Stimulated activated CD4-positive, alpha-beta T cell treated with anti-CD3 and anti-CD28 coated beads, Interleukin-12 subunit alpha, Interleukin-12 subunit beta, amount 100 ng/mL, for 48 hours (primary cell): ENCODE results near the gene RYR1.
"Not testable (repeated sequence)": the region's sequence is repeated elsewhere in the genome, so short reads cannot be mapped to it uniquely, and the experiment has no call there.

Experiments used
- DNase-seq, 3 donors: peaks; one replicate each; pipeline ENCODE4 v3.0.0-alpha.2; 2020; ENCODE audit warnings: low read depth in 2 of 3, low spot score in 1 of 3

RYR1 gene

DNA sequence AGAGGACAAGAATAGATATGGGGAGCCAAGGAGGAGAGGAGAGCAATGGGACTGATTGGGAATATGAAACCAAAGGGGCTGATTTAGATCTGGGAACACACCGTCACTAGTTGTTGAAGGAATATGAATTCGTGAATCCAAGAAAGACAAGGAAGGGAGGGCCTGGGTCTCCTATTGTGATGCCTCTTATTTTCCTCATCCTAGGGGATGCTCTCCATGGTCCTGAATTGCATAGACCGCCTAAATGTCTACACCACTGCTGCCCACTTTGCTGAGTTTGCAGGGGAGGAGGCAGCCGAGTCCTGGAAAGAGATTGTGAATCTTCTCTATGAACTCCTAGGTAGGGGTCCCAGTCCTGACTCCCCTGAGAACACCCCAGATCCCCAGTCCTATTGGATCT lies 21.5 kb downstream of the RYR1 start:
- DNase-seq, result no peak

DNA sequence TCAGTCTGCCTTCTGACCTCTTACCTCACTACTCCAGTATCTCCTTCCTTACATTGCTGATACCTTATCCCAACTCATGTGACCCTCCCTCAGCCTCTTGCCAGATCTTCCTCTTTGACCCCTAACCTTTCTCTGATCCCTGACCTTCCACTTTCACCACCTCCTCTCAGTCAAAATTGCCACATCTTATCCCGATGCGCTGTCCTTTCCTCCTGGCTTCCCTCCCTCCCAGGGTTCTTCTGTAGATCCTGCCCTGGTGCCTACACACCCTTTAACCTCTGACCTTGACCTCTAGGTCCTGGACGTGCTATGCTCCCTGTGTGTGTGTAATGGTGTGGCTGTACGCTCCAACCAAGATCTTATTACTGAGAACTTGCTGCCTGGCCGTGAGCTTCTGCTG lies 23.7 kb downstream of the RYR1 start:
- no peak for DNase-seq

DNA sequence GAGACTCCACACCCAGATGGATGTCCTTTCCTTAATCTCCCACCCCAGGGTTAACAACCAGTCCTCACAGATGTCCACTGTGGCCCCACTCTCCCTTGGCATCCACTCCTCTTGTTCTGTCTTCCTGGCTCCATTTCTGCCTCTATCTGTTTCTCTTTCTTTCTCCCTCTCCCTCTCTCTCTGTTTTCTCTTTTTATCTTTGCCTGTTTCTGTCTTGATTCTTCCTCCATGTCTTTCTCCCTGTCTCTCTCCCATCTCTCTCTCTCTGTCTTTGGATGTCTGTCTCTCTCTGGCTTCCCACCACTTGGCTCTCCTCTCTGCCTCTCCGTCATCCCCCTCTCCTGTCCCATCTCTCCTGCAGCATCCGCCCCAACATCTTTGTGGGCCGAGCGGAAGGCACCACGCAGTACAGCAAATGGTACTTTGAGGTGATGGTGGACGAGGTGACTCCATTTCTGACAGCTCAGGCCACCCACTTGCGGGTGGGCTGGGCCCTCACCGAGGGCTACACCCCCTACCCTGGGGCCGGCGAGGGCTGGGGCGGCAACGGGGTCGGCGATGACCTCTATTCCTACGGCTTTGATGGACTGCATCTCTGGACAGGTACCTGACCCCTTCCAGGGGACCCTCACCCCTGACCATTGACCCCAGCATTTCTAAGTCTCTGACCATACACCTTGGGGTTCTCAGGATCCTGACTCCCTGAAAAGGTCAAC lies 24.4 kb downstream of the RYR1 start:
- DNase-seq, result no peak

DNA sequence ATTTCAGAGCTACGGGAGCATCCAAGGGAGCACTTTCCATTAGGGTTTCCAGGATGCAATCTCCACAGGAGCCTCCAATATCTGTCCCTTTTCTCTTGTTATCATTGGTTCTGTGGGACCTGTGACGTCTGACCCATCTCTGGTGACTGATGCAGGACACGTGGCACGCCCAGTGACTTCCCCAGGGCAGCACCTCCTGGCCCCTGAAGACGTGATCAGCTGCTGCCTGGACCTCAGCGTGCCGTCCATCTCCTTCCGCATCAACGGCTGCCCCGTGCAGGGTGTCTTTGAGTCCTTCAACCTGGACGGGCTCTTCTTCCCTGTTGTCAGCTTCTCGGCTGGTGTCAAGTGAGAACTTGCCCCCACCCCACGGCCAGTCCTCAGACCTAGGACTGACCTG lies 25.5 kb downstream of the RYR1 start:
- DNase-seq, result no peak

DNA sequence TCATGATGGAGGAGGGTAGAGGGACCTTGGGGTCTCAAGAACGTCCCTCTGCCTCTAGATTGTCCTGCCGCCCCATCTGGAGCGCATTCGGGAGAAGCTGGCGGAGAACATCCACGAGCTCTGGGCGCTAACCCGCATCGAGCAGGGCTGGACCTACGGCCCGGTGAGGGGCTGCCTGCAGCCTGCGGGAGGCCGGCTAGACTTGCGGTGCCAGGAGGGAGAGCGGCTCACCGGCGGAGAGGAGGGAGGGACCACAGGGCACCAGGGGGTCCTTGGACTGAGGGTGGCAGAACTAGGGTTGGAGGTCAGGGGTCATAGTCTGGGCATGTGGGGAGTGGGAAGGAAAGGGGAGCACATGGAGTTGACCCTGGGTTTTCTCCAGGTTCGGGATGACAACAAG lies 29.9 kb downstream of the RYR1 start:
- DNase-seq, result no peak

DNA sequence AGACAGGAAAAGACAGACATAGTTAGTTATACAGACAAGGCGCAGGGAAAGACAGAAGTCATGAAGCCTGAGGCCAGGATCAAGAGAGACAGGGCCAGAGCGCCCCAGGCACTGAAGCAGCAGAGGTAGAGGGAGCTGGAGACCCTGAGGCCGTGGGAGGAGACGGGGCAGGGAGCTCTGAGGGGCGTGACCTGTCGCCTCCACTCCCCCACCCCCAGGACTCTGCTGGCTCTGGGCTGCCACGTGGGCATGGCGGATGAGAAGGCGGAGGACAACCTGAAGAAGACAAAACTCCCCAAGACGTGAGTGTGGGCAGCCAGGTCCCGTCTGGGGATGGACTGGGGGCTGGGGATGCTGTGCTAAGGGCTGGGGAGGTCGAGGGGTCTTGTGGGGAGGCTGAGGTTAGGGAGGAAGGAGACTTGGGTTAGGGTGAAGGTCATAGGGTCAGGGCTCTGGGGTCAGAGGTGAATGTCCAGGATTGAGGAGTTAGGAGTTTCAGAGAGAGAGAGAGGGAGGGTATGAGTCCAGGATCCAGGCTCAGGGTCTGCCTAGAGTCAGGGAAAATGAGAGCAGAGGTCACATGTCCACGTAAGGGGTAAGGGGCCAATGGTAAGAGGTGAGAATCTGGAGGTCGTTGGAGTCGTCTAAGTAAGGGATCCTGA lies 31.1 kb downstream of the RYR1 start:
- no peak for DNase-seq

DNA sequence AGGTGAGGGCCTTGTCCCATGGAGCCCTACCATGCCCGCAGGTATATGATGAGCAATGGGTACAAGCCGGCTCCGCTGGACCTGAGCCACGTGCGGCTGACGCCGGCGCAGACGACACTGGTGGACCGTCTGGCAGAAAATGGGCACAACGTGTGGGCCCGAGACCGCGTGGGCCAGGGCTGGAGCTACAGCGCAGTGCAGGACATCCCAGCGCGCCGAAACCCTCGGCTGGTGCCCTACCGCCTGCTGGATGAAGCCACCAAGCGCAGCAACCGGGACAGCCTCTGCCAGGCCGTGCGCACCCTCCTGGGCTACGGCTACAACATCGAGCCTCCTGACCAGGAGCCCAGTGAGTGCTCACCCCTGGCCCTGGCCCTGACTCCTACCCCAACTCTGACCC lies 32.6 kb downstream of the RYR1 start:
- no peak for DNase-seq

DNA sequence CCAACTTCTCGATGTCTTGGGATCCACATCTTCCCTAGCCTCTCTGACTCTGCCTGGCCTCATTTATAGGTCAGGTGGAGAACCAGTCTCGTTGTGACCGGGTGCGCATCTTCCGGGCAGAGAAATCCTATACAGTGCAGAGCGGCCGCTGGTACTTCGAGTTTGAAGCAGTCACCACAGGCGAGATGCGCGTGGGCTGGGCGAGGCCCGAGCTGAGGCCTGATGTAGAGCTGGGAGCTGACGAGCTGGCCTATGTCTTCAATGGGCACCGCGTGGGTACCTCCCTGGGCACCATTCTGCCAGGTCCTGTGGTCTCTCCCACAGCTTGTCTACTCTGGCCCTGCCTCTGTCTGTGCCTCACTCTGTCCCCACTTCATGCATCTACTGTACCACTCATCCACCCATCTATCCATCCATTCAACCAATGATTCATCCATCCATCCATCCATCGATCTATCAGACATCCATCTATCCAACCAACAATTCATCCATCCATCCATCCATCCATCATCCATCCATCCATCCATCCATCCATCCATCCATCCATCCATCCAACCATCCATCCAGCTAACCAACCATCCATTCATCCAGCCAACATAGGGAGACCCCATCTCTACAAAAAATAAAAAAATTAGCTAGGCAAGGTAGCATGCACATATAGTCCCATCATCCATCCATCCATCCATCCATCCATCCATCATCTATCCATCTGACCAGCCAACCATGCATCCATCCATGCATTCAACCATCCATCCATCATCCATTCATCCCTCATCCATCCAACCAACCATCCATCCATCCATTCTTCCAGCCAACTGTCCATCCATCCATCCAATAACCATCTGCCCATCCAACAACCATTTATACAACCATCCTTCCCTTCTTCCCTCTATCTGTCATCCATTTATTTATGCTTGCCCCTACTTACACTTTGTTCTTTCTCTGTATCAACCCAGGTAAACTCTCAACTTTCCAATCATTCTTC lies 34.3 kb downstream of the RYR1 start:
- no peak for DNase-seq

DNA sequence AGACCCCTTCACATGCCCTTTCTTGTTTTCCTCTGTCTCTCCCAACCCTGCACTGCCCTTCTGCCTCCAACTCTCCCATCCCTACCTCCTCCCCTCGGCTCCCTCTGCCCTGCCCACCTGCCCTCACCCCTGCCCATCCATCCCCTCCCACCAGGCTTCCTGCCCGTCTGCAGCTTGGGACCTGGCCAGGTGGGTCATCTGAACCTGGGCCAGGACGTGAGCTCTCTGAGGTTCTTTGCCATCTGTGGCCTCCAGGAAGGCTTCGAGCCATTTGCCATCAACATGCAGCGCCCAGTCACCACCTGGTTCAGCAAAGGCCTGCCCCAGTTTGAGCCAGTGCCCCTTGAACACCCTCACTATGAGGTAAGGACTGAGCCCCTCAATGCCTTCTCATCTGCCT lies 35.7 kb downstream of the RYR1 start:
- DNase-seq, result no peak

DNA sequence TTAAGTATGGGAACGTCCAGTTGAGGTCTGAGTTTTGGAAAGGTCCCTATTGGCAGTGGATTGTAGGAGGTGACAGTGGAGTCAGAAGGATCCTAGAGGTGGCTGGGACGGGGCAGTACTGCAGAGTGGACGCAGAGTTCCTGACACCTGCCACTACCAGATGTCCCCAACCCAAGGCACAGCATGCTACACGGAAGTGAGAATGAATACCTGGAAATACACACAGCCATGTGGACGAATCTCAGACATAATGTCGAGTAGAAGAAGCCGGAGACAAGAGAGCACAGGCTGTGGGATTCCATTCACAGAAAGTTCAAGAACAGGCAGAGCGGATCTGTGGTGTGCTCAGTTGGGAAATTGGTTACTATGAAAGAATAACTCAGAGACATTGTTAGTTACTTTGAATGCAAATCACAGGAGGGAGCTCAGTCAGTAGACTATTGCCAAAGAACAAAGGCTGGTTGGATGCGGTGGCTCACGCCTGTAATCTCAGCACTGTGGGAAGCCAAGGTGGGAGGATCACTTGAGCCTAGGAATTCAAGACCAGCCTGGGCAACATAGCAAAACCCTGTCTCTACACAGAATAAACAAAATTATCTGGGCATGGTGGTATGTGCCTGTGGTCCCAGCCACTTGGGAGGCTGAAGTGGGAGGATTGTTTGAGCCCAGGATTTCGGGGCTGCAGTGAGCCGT lies 37.4 kb downstream of the RYR1 start:
- no peak for DNase-seq

DNA sequence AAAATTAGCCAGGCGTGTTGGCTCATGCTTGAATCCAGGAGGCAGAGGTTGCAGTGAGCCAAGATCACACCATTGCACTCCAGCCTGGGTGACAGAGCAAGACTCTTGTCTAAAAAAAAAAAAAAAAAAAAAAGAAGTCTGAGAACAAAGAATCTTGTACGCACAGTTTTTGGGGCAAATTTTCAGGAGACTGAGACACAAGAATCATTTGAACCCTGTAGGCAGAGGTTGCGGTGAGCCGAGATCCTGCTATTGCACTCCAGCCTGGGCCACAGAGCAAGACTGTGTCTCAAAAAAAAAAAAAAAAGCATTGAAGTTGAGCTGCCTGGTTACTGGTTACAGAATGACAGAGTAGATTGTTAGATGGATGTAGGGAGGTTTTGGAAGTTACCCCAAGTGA lies 39.2 kb downstream of the RYR1 start:
- DNase-seq, result not testable (repeated sequence)

DNA sequence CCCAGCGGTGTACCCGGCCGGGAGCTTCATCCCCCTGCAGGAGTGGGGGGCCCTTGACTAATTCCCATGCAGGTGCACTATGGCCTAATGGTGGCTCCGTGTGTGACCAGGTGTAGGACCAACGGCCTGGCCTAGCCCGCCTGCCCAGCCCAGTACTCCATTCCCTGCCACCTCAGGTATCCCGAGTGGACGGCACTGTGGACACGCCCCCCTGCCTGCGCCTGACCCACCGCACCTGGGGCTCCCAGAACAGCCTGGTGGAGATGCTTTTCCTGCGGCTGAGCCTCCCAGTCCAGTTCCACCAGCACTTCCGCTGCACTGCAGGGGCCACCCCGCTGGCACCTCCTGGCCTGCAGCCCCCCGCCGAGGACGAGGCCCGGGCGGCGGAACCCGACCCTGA lies 39.7 kb downstream of the RYR1 start:
- no peak for DNase-seq

DNA sequence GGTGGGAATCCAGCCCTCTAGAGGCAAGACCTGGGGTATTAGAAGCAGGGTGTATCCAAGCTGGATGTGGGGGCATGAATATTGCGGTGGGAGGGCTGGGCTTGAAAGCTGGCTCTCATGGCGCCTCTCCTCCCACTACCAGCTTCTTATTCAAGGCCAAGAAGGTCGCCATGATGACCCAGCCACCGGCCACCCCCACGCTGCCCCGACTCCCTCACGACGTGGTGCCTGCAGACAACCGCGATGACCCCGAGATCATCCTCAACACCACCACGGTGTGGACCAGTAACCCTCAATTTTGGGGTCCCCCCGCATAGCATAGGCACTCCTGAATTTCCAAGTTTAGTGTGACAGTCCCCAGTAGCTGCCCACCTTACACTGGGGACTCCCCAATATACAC lies 41.7 kb downstream of the RYR1 start:
- no peak for DNase-seq

DNA sequence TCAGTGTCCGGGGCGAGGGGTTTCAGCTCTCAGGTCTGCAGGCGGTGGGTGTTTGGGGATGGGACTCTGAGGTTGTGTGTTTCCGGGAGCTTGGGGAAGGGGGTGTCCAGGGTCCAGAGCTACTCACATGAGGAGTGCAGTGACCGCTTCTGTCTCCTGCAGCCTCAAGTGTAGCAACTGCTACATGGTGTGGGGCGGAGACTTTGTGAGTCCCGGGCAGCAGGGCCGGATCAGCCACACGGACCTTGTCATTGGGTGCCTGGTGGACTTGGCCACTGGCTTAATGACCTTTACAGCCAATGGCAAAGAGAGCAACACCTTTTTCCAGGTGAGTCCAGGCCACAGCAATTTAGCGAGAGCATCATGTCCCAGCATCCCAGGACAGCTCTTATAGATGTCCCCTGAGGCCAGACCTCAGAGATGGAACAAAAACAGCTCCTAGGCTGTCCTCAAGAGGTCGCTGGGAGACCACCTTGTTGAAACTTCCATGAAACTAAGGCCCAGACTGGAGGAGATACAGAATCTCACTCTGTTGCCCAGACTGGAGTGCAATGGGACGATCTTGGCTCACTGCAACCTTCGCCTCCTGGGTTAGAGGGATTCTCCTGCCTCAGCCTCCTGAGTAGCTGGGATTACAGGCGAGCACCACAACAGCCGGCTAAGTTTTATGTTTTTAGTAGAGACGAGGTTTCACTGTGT lies 44.9 kb downstream of the RYR1 start:
- no peak for DNase-seq

DNA sequence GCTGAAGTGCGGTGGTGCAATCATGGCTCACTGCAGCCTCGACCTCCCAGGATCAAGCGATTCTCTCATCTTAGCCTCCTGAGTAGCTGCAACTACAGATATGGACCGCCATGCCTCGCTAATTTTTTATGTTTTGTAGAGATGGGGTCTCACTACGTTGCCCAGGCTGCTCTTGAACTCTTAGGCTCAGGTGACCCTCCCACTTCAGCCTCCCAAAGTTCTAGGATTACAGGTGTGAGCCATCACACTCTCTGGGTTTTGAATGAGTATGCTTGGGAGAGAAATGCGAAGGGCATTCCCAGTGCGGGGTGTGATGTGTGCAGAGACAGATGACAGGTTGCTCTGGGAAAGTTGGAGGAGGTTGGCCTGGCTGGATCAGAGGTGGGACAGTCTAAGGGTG lies 49.0 kb downstream of the RYR1 start:
- DNase-seq, result no peak

DNA sequence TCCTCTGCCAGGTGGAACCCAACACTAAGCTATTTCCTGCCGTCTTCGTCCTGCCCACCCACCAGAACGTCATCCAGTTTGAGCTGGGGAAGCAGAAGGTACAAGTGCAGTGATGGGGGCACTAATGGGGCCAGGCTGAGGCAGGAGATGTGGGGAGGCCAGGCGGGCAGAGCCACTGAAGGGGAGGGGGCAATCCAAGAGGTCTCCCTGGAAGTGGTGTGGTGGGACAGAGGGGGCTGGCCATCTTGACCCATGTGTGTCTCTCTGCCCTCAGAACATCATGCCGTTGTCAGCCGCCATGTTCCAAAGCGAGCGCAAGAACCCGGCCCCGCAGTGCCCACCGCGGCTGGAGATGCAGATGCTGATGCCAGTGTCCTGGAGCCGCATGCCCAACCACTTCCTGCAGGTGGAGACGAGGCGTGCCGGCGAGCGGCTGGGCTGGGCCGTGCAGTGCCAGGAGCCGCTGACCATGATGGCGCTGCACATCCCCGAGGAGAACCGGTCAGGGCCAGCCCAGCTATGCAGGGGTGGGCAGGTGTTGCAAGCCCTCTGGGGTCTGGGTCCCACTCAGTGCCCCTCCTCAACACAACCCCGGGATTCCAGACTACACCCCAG lies 49.6 kb downstream of the RYR1 start:
- DNase-seq, result no peak

DNA sequence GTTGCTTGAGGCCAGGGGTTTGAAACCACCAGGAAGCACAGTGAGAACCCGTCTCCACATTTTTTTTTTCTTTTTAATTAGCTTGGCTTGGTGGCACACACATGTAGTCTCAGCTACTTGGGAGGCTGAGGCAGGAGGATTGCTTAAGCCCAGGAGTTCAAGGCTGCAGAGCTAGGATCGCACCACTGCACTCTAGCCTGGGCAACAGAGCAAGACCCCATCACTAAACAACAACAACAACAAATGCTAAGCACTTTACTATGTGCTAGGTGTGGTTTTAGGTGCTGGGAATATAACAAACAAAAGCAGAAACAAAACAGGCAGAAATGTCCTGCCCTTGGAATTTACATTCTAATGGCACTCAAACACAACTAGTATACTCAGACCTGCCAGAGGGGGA lies 51.3 kb downstream of the RYR1 start:
- DNase-seq, result no peak

DNA sequence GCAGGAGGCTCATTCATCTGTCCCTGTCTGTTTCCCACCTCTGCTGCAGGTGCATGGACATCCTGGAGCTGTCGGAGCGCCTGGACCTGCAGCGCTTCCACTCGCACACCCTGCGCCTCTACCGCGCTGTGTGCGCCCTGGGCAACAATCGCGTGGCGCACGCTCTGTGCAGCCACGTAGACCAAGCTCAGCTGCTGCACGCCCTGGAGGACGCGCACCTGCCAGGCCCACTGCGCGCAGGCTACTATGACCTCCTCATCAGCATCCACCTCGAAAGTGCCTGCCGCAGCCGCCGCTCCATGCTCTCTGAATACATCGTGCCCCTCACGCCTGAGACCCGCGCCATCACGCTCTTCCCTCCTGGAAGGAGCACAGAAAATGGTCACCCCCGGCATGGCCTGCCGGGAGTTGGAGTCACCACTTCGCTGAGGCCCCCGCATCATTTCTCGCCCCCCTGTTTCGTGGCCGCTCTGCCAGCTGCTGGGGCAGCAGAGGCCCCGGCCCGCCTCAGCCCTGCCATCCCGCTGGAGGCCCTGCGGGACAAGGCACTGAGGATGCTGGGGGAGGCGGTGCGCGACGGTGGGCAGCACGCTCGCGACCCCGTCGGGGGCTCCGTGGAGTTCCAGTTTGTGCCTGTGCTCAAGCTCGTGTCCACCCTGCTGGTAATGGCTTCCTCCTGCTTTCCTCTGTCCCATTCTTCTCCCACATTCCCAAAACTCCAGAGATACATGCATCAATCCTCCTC lies 52.2 kb downstream of the RYR1 start:
- DNase-seq, result no peak

DNA sequence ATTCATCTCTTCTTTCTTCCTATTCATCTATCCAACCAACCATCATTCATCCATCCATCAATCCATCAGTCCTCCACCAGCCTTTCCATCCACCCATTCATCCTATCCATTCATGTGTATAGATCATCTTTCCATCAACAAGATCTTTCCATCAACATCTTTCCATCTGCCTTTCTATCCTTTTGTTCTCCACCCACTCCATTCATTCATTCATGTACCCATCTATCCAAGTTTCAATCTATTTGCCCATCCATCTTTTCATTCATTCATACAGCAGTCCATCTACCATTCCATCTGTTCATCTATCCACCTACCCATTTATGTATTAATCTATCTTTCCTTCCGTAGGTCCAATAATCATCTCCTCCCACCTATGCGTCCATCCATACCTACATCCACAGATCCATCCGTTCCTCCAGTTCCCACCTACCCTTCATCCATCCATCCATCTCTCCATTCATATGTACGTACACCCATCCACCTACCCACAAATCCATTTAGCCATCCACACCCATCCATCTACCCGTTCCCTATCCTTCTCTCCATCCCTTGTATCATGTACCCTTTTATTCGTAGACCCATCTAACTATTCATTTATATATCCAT lies 53.3 kb downstream of the RYR1 start:
- no peak for DNase-seq
